Measurements from ENCODE around the gene TMEM131. TPM values are rescaled to one million over a fixed set of nuclear protein-coding genes. Genes with fewer than 3 reads are reported as not detected.

Gene TMEM131
- total RNA-seq, 4 donors from 2014 or later: 39.0 to 58.5 (median 41.3) TPM

DNA sequence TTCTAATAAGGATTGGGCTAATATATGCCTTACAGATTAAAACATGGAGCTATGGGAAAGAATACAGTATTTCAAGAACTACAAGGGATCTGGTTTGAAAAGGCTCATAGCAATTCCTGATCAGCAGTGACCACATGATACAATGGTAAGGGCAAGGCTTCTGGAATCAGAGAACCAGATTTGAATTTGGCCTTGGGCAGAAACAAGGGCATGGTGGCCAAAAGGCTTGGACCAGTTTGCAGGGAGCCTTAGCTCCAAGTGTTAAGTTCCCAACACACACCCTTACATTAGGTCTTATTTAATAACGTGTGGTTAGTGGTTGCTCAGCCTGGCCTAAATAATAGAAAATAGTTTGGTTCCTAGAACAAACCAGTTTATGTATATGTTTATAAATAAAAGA lies 194.7 kb downstream of the TMEM131 start:
- H3K9me3 ChIP-seq: no peaks in the 10 kb centered on the region
- H3K4me3 ChIP-seq: no peak overlapping the region
- H3K27ac ChIP-seq: no peak overlapping the region
- no peak for DNase-seq (ENCODE audit: low spot score in 2 of 2)
- H3K4me1 ChIP-seq: no peaks in the 10 kb centered on the region
- peaks cover 0 to 63% (median 14%) of the 10 kb centered on the region in 3 donors for H3K36me3 ChIP-seq
- WGBS, 2 donors: 79 to 84% methylated on average over 1 of the region's 1 CpG
- TF ChIP-seq POLR2A (IDR thresholded peaks at IDR 0.05) (no peak), EP300 (IDR thresholded peaks at IDR 0.05) (no peak)
- TF ChIP-seq, protein P1, sequence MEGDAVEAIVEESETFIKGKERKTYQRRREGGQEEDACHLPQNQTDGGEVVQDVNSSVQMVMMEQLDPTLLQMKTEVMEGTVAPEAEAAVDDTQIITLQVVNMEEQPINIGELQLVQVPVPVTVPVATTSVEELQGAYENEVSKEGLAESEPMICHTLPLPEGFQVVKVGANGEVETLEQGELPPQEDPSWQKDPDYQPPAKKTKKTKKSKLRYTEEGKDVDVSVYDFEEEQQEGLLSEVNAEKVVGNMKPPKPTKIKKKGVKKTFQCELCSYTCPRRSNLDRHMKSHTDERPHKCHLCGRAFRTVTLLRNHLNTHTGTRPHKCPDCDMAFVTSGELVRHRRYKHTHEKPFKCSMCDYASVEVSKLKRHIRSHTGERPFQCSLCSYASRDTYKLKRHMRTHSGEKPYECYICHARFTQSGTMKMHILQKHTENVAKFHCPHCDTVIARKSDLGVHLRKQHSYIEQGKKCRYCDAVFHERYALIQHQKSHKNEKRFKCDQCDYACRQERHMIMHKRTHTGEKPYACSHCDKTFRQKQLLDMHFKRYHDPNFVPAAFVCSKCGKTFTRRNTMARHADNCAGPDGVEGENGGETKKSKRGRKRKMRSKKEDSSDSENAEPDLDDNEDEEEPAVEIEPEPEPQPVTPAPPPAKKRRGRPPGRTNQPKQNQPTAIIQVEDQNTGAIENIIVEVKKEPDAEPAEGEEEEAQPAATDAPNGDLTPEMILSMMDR (IDR thresholded peaks at IDR 0.05): no peak
- H3K27me3 ChIP-seq: no peaks in the 10 kb centered on the region

DNA sequence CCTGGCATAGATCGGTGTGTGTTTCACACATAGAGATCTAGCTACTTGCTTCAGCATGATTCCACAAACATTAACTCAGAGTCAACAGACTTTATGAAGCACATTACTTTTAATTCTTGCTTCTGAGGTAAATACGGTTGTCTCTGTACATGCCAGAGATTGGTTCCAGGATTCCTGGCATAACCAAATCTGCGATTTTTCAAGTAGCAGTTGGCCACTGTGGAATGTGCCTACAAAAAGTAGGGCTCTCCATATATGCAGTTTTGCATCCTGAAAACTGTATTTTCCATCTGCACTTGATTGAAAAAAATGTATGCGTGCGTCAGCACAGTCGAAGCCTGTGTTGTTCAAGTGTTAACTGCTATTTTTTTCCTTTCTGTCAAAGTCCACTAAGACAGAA lies 197.3 kb downstream of the TMEM131 start:
- TF ChIP-seq EP300 (IDR thresholded peaks at IDR 0.05): no peak
- TF ChIP-seq, protein P1 (IDR thresholded peaks at IDR 0.05): no peak
- no peak for TF ChIP-seq POLR2A (IDR thresholded peaks at IDR 0.05)

DNA sequence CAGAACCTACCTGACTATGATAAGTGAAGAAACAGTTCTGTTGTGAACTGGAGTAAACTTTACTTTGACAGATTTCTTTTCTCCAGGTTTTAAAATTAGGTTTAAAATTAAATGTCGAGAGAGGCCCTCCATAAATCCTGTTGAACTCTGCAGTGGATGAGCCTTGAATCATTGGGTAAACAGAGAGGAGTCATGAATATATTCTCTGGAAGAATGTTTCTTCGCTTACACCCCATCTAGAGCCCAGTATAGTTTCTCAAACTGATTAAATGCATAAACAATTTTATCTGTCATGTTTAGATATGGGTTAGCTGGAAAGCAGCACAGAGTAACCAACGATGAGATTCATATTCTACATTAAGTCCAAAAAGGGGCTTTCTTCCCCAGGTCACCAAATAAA lies 198.4 kb downstream of the TMEM131 start:
- Histone ChIP-seq H3K9me3 (no peaks in the 10 kb centered on the region), H3K27me3 (no peaks in the 10 kb centered on the region), H3K27ac (no peak overlapping the region), H3K4me1 (no peaks in the 10 kb centered on the region), H3K36me3 (peaks cover 0 to 81% (median 24%) of the 10 kb centered on the region in 3 donors), H3K4me3 (no peak overlapping the region)
- DNase-seq (ENCODE audit: low spot score in 2 of 2): no peak
- 87 to 96% methylated on average over 3 of the region's 3 CpGs for WGBS, 2 donors
- TF ChIP-seq POLR2A (IDR thresholded peaks at IDR 0.05): no peak
- no peak for TF ChIP-seq EP300 (IDR thresholded peaks at IDR 0.05)
- TF ChIP-seq, protein P1 (IDR thresholded peaks at IDR 0.05): no peak

More for the DNA sequence above, 197.3 kb downstream of the TMEM131 start:
- Histone ChIP-seq H3K4me3 (no peak overlapping the region), H3K4me1 (no peaks in the 10 kb centered on the region), H3K36me3 (peaks cover 0 to 74% (median 14%) of the 10 kb centered on the region in 3 donors), H3K27ac (no peak overlapping the region), H3K9me3 (no peaks in the 10 kb centered on the region), H3K27me3 (no peaks in the 10 kb centered on the region)
- DNase-seq (ENCODE audit: low spot score in 2 of 2): no peak
- WGBS, 2 donors: 95 to 97% methylated on average over 6 of the region's 6 CpGs

DNA sequence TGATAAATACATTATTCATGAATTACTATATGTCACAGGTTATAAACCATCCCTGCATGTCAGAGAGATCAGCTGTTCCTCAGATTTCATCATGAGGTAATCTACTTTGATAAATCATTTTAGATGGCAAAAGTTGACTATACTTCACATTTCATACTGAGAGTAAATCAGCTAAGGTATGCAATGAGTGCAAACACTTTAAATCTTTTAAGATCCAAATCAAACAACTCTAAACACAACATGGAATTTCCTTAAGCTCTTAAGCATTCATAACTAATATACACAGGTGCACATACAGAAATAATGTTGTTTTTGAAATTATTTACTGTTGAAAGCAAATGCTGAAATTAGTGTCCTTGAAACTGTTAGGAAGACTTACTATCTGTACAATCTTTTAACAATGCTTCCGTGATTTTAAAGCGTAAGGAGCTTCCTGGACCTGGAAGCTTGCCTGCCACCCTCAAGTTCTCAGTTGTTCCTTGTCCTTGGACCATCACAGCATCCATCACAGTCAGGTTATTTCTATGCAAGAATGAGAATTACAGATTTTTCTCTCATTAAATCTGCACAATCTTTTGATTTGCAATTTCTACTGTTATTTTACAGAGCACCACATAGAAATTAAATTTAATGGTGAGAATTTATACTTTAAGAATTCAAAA lies 199.2 kb downstream of the TMEM131 start:
- H3K4me1 ChIP-seq: no peaks in the 10 kb centered on the region
- no peaks in the 10 kb centered on the region for H3K27me3 ChIP-seq
- 80 to 91% methylated on average over 2 of the region's 2 CpGs for WGBS, 2 donors
- no peak overlapping the region for H3K27ac ChIP-seq
- no peak for DNase-seq (ENCODE audit: low spot score in 2 of 2)
- TF ChIP-seq POLR2A (IDR thresholded peaks at IDR 0.05) (no peak), EP300 (IDR thresholded peaks at IDR 0.05) (no peak)
- TF ChIP-seq, protein P1 (IDR thresholded peaks at IDR 0.05): no peak
- peaks cover 0 to 83% (median 32%) of the 10 kb centered on the region in 3 donors for H3K36me3 ChIP-seq
- H3K9me3 ChIP-seq: no peaks in the 10 kb centered on the region
- no peak overlapping the region for H3K4me3 ChIP-seq

DNA sequence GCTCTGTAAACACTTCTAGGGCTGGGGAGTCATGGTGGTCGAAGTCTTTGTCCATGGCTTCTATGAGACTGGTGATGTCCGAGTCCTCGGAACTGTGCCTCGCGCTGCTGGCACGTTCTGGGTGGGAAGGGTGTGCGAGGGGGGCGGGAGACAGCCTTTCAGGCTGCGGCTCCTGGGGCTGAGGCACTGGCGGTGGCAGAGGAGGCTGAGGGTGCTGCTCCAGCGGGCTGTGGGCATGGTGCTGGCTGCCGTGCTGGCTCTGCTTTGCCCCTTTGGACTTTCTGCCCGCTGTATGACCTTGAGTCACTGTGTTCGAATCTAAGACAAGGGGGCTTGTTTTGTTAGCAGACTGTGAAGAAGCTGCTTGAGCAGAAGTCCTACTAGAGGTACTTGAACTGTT lies 203.3 kb downstream of the TMEM131 start:
- no peak for DNase-seq (ENCODE audit: low spot score in 2 of 2)
- no peaks in the 10 kb centered on the region for H3K4me1 ChIP-seq
- no peaks in the 10 kb centered on the region for H3K9me3 ChIP-seq
- no peak overlapping the region for H3K4me3 ChIP-seq
- 92 to 96% methylated on average over 14 of the region's 14 CpGs for WGBS, 2 donors
- H3K27ac ChIP-seq: no peak overlapping the region
- peaks cover 0 to 95% (median 19%) of the 10 kb centered on the region in 3 donors for H3K36me3 ChIP-seq
- no peaks in the 10 kb centered on the region for H3K27me3 ChIP-seq
- TF ChIP-seq EP300 (IDR thresholded peaks at IDR 0.05) (no peak), POLR2A (IDR thresholded peaks at IDR 0.05) (no peak)
- TF ChIP-seq, protein P1 (IDR thresholded peaks at IDR 0.05): no peak
